HUES6 (cell line): ENCODE measurements around the gene MGRN1.
"Not testable (repeated sequence)": the region's sequence is repeated elsewhere in the genome, so short reads cannot be mapped to it uniquely, and the experiment has no call there.

Source experiments
- H3K27ac ChIP-seq: 2 replicates; pipeline ENCODE4 v1.7.0; 2013; ENCODE audit warnings: low read depth, mild to moderate bottlenecking, low read length, inconsistent platforms
- H3K27me3 ChIP-seq: 2 replicates; pipeline ENCODE4 v1.6.1; 2013; ENCODE audit warnings: low read length; ENCODE audit not compliant: control insufficient read depth, insufficient read depth
- H3K36me3 ChIP-seq: 2 replicates; pipeline ENCODE4 v1.6.1; 2013; ENCODE audit warnings: low read length; ENCODE audit not compliant: control insufficient read depth, insufficient read depth
- H3K4me1 ChIP-seq: 2 replicates; pipeline ENCODE4 v1.6.1; 2013; ENCODE audit warnings: low read length; ENCODE audit not compliant: control insufficient read depth, insufficient read depth
- H3K4me3 ChIP-seq: 2 replicates; pipeline ENCODE4 v1.5.1; 2013; ENCODE audit warnings: low read depth, low read length
- H3K9ac ChIP-seq: one replicate; pipeline ENCODE4 v1.6.1; 2013; ENCODE audit warnings: mild to moderate bottlenecking, low read length
- H3K9me3 ChIP-seq: 2 replicates; pipeline ENCODE4 v1.6.1; 2013; ENCODE audit warnings: low read depth, low read length; ENCODE audit not compliant: control insufficient read depth, insufficient read depth

Gene MGRN1

GRCh38 chr16:4641895-4642294, 17.3 kb downstream of the MGRN1 start:
- Histone ChIP-seq H3K36me3 (peaks cover 3% of the 10 kb centered on the region; the same call in 1 of the 2 replicates), H3K9ac (no peak overlapping the region), H3K27ac (no peak overlapping the region), H3K27me3 (no peaks in the 10 kb centered on the region), H3K9me3 (no peaks in the 10 kb centered on the region), H3K4me1 (no peaks in the 10 kb centered on the region; the same call in 1 of the 2 replicates), H3K4me3 (no peak overlapping the region)

GRCh38 chr16:4646773-4647643, 22.4 kb downstream of the MGRN1 start:
- Histone ChIP-seq H3K27ac (no peak overlapping the region), H3K9ac (no peak overlapping the region), H3K4me1 (no peaks in the 10 kb centered on the region), H3K27me3 (no peaks in the 10 kb centered on the region), H3K4me3 (no peak overlapping the region), H3K9me3 (no peaks in the 10 kb centered on the region), H3K36me3 (peaks cover 12% of the 10 kb centered on the region)

GRCh38 chr16:4647644-4647980, 23.0 kb downstream of the MGRN1 start:
- Histone ChIP-seq H3K9me3 (no peaks in the 10 kb centered on the region), H3K36me3 (peaks cover 18% of the 10 kb centered on the region), H3K9ac (no peak overlapping the region), H3K27ac (no peak overlapping the region), H3K27me3 (no peaks in the 10 kb centered on the region), H3K4me3 (no peak overlapping the region), H3K4me1 (no peaks in the 10 kb centered on the region)

GRCh38 chr16:4648917-4649316, 24.3 kb downstream of the MGRN1 start:
- no peak overlapping the region for H3K4me3 ChIP-seq
- peaks cover 23% of the 10 kb centered on the region for H3K36me3 ChIP-seq
- no peaks in the 10 kb centered on the region for H3K4me1 ChIP-seq
- H3K27ac ChIP-seq = no peak overlapping the region
- no peak overlapping the region for H3K9ac ChIP-seq
- no peaks in the 10 kb centered on the region for H3K27me3 ChIP-seq
- H3K9me3 ChIP-seq = no peaks in the 10 kb centered on the region

DNA sequence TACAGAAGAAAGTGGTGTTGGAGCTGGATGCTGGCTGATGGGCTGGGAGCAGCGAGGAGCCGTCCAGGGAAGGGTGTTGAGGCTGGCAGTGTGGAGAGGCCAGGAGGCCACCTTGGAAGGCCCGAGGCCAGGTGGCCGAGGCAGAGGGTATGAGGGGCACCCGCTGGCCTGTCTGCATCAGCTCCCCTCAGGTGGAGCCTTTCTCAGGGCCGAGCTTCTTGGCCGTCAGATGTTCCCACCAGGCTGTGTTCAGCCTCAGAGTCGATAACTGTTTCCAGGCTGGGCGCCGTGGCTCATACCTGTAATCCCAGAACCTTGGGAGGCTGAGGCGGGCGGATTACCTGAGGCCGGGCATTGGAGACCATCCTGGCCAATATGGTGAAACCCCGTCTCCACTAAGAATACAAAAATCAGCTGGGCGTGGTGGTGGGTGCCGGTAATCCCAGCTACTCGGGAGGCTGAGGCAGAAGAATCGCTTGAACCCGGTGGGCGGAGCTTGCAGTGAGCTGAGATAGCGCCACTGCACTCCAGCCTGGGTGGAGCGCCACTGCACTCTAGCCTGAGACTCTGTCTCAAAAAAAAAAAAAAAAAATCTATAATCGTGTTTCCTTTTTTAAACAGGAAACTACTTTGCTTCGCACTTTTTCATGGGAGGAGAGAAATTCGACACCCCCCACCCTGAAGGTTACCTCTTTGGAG, 25.3 kb downstream of the MGRN1 start:
- H3K27ac ChIP-seq = no peak overlapping the region
- no peak overlapping the region for H3K9ac ChIP-seq

GRCh38 chr16:4650443-4651074, 25.9 kb downstream of the MGRN1 start:
- H3K27me3 ChIP-seq, H3K9ac ChIP-seq, H3K9me3 ChIP-seq, H3K4me1 ChIP-seq, H3K27ac ChIP-seq, H3K4me3 ChIP-seq: not testable (repeated sequence)
- peaks cover 37% of the 10 kb centered on the region for H3K36me3 ChIP-seq

More for the DNA sequence above, 25.3 kb downstream of the MGRN1 start:
- H3K4me3 ChIP-seq = no peak overlapping the region
- H3K4me1 ChIP-seq = no peaks in the 10 kb centered on the region
- H3K9me3 ChIP-seq = no peaks in the 10 kb centered on the region
- H3K36me3 ChIP-seq = peaks cover 30% of the 10 kb centered on the region
- no peaks in the 10 kb centered on the region for H3K27me3 ChIP-seq

GRCh38 chr16:4651827-4652226, 27.2 kb downstream of the MGRN1 start:
- H3K4me1 ChIP-seq = no peaks in the 10 kb centered on the region
- no peak overlapping the region for H3K4me3 ChIP-seq
- H3K27me3 ChIP-seq = no peaks in the 10 kb centered on the region
- H3K9me3 ChIP-seq = no peaks in the 10 kb centered on the region
- no peak overlapping the region for H3K27ac ChIP-seq
- H3K36me3 ChIP-seq = peaks cover 48% of the 10 kb centered on the region
- H3K9ac ChIP-seq = no peak overlapping the region

DNA sequence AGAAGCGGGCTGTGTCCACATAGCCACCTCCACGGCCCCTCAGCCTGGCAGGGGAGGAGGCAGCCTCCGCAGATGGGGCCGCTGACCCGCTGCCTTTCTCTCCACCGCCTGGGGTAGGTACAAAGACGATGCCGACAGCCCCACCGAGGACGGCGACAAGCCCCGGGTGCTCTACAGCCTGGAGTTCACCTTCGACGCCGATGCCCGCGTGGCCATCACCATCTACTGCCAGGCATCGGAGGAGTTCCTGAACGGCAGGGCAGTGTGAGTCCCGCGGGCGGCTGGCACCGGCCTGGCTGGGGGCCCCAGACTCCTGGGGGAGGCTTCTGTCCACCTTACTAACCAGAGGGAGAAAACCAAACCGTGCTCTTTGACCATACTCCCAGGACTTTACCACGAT, 27.9 kb downstream of the MGRN1 start:
- H3K36me3 ChIP-seq = peaks cover 55% of the 10 kb centered on the region
- H3K27me3 ChIP-seq = no peaks in the 10 kb centered on the region
- no peaks in the 10 kb centered on the region for H3K4me1 ChIP-seq
- no peak overlapping the region for H3K27ac ChIP-seq
- no peaks in the 10 kb centered on the region for H3K9me3 ChIP-seq
- H3K9ac ChIP-seq = no peak overlapping the region
- no peak overlapping the region for H3K4me3 ChIP-seq

- Histone ChIP-seq H3K4me1 (no peaks in the 10 kb centered on the region), H3K9me3 (no peaks in the 10 kb centered on the region), H3K36me3 (peaks cover 65% of the 10 kb centered on the region), H3K4me3 (no peak overlapping the region), H3K27me3 (no peaks in the 10 kb centered on the region), H3K9ac (no peak overlapping the region), H3K27ac (0 out of 2 replicates have a peak overlapping the region, but pooled peaks have one; percentile 21)
These were observed 29.7 kb downstream of the MGRN1 start for GRCh38 chr16:4654011-4654963.

DNA sequence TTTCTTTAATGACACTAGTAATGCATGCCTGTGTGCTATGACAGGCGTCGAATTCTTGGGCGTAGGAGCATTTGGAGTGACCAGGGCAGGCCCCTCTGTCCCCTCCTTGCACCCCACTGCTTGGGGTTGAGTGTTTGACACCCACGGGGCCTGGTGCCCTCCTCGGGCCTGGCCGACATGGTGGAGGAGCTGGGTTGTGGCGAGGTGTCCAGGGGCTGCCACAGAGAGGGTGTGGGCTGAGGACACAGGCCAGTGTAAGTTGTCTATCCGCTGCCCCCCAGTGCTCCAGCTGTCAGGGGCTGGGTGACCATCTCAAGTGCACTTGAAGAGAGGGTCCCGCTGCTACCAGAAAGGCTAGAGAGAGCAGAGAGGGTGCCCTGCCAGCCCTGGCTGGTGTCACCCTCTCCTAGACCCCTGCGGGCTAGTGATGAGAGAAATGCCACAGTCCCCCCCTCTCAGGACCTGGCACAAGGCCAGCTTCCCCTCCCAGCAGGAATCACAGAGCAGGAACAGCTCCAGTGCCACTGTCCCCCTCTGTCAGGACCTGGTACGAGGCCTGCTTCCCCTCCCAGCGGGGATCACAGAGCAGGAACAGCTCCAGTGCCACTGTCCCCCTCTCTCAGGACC, 30.5 kb downstream of the MGRN1 start:
- no peaks in the 10 kb centered on the region for H3K4me1 ChIP-seq
- no peak overlapping the region for H3K4me3 ChIP-seq
- H3K9ac ChIP-seq = no peak overlapping the region
- H3K27ac ChIP-seq = no peak overlapping the region
- no peaks in the 10 kb centered on the region for H3K9me3 ChIP-seq
- H3K36me3 ChIP-seq = peaks cover 68% of the 10 kb centered on the region
- H3K27me3 ChIP-seq = no peaks in the 10 kb centered on the region
